Measurements from ENCODE around the gene CAMTA1. TPM values are rescaled to one million over a fixed set of nuclear protein-coding genes. Genes with fewer than 3 reads are reported as not detected.

CAMTA1 gene
- total RNA-seq, 2 experiments from 2014 or later = 39.3 to 48.8 TPM

DNA sequence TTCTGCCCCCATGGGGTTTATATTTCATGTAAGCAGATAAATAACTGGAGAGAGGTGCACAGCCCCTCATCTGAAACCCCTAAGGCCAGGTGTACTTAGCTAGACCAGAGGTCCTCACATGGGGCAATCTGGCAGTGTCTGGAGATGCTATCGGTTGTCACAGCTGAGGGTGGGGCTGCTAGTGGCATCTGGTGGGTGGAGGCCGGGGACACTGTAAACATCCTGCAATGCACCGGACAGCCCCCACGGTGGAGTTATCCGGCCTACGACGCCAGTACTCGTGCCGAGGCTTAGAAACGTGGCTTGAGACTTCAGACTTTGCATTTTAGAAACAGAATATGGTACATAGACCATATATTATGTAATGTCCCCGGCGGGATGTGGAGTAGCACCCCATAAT is 799.4 kb downstream of the CAMTA1 start:
- ChIA-PET POLR2A (no interaction called here), CTCF (no interaction called here)
- Mint-ChIP-seq H3K4me1 (no peaks in the 10 kb centered on the region), H3K27ac (no peak overlapping the region), H3K27me3 (no peaks in the 10 kb centered on the region), H3K9me3 (no peaks in the 10 kb centered on the region), H3K4me3 (no peak overlapping the region), H3K36me3 (ENCODE audit: low read depth) (no peaks in the 10 kb centered on the region)
- no peak for DNase-seq

DNA sequence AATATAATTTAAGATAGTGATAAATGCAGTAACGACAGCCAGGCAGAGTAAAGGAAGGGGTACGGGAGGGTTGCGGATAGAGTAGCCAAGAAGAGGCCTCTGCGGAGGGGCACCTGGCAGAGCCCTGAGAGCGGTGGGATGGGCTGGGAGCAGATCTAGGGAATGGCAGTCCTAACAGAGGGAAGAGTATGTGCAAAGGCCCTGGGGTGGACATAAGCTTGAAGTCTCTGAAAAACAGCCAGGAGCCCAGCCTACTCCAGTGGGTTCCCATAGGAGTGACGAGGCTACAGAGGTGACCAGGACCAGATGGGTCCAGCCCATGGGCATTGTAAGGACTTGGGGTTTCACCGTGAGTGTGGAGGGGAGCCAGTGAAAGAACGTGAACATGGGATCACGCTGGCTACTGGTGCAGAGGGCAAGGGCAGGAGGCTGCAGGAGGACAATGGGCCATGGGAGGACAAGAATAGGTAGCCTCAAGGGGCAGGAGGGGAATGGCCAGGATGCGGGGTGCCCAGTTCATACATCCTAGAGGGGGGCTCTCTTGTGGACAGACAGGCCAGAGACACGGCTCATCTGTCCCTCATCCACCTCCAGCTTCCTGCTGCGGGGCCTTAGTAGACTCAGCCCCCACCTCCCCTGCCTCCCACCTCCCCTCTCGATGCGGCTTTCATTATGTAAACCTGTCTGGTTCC is 800.1 kb downstream of the CAMTA1 start:
- ChIA-PET POLR2A (no interaction called here), CTCF (no interaction called here)
- Mint-ChIP-seq H3K4me1 (no peaks in the 10 kb centered on the region), H3K9me3 (no peaks in the 10 kb centered on the region), H3K27ac (no peak overlapping the region), H3K4me3 (no peak overlapping the region), H3K27me3 (no peaks in the 10 kb centered on the region), H3K36me3 (ENCODE audit: low read depth) (no peaks in the 10 kb centered on the region)
- DNase-seq = no peak

DNA sequence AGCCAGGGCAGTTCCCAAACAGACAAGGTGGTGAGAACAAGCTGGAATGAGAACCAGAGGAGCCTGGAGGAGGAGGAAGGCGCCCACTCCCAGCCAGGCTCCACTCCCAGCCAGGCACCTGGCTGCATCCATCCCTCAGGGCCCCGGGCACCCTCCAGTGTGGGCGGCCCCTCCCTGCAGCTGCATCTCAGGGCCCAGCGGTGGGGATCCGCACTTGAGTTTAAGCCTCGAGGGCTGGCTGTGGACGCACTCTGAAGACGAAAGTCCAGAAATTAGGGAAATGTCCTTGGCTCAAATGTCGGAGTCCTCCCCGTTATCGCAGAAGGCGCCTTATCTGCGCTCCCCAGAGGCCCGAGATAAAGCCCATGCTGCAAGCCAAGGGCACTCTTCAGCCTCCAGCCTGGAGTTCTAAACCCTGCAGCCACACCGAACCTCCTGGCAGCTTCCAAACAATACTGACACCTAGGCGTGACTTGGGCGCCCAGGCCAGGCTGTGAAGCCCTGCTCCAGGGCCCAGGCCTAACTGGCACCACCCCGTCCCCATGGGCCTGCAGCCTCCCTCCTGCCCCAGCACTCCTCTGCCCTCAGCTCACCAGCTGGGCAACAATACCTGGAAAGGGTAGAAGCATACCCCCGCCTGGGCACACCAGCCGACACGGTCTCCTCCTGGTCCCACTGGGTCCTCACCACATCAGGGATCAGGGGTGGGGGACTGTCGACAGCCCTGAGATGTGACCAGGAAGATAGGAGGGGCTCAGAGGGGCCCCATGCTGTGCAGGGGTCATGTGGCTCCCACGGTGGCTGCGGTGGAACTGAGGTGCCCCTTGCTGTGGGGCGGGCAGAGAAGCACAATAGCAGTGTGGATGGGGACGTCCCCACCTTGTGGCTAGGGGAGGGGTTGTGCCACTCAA is 801.0 kb downstream of the CAMTA1 start:
- ChIA-PET CTCF (no interaction called here), POLR2A (no interaction called here)
- H3K27me3 Mint-ChIP-seq = no peaks in the 10 kb centered on the region
- H3K27ac Mint-ChIP-seq = no peak overlapping the region
- no peaks in the 10 kb centered on the region for H3K4me1 Mint-ChIP-seq
- no peak overlapping the region for H3K4me3 Mint-ChIP-seq
- no peak for DNase-seq
- no peaks in the 10 kb centered on the region for H3K9me3 Mint-ChIP-seq
- no peaks in the 10 kb centered on the region for H3K36me3 Mint-ChIP-seq (ENCODE audit: low read depth)

GRCh38 chr1:7587108-7587772 is 802.0 kb downstream of the CAMTA1 start:
- Mint-ChIP-seq H3K27me3 (no peaks in the 10 kb centered on the region), H3K9me3 (no peaks in the 10 kb centered on the region), H3K4me1 (no peaks in the 10 kb centered on the region), H3K27ac (no peak overlapping the region), H3K36me3 (ENCODE audit: low read depth) (no peaks in the 10 kb centered on the region), H3K4me3 (no peak overlapping the region)
- ChIA-PET POLR2A (no interaction called here), CTCF (no interaction called here)
- no peak for DNase-seq

DNA sequence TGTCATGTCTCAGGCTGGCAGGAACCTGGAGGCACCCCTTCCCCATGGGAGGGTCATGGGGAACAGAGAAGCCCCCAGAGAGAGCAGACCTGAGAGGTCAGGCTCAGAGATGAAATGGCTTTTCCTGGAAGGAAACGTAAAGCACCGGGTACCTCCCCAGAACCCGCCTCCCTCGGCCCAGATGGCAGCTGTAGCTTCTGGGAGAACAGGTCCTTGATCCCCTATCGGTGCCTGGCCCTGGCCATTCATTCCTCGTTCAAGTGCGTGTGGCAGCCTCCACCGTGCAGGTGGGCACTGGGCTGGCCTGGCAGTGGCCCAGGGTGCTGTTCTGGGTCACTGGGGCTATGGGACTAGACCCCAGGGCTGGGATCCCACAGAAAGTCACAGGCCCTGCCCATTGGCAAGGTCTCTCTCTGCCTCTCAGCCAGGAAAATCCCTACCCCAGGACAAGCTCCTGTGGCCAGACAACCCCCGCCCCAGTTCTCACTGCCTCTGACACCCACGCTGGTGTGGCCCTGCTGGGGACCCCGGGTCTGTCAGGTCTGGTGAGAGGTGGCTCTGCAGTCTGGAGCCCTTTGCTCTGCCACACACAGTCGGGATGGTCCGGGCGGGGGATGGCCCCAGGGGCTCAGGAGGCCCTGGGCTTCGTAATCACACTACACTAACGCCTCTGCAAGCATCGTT is 802.7 kb downstream of the CAMTA1 start:
- no peak overlapping the region for H3K4me3 Mint-ChIP-seq
- ChIA-PET CTCF (no interaction called here), POLR2A (no interaction called here)
- H3K4me1 Mint-ChIP-seq = no peaks in the 10 kb centered on the region
- H3K36me3 Mint-ChIP-seq (ENCODE audit: low read depth) = no peaks in the 10 kb centered on the region
- no peaks in the 10 kb centered on the region for H3K27me3 Mint-ChIP-seq
- H3K9me3 Mint-ChIP-seq = no peaks in the 10 kb centered on the region
- H3K27ac Mint-ChIP-seq = no peak overlapping the region
- DNase-seq = no peak

DNA sequence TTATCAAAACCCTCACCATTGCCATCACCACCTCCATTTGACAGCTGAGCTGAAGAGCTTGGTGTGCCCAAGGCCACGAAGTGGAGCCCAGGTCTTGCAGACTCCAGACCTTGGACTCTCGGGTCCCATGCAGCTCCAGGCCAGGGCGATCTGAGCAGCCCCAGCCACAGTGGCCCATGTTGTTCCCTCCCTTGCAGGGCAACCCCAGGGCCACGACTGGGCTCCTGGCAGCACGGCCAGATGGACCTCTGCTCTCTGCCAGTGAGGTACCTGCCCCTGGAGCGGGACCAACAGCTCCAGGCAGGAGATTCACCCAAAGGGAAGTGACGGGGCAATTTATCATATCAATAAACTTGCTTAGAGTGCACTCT is 803.2 kb downstream of the CAMTA1 start:
- Mint-ChIP-seq H3K36me3 (ENCODE audit: low read depth) (no peaks in the 10 kb centered on the region), H3K27me3 (no peaks in the 10 kb centered on the region), H3K27ac (no peak overlapping the region), H3K4me1 (no peaks in the 10 kb centered on the region), H3K9me3 (no peaks in the 10 kb centered on the region), H3K4me3 (no peak overlapping the region)
- ChIA-PET CTCF (no interaction called here), POLR2A (no interaction called here)
- no peak for DNase-seq

DNA sequence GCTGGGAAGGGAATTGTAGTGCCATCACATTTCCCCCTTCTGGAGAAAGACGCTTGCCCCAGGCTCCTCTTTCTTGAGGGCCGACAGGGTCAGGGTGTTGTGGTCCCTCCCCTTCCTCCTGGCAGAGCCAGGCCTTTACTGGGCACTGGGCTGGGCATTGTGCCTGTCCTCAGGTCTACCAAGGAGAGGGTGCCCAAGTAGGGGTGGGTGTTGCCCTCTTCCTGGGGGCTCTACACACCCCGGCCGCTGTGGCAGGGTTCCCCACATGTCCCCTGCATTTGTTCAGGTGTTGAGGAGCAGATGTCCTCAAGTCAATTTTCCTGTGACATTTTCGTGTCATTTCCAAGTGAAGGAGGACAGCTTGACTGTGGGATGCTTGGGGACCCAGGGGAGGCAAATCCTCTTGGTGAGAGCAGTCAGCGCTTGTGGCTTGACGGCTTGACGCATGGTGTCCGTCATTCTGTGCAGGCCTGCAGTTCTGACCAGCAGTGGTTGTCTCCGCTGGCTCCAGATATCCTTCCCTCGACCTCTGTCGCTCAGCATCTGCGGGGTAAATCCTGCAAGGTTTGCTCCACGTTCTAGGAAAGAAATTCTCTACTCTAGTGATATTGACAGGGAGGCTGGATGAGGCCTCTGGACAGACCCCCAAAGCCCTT is 804.0 kb downstream of the CAMTA1 start:
- no peak overlapping the region for H3K27ac Mint-ChIP-seq
- no peak overlapping the region for H3K4me3 Mint-ChIP-seq
- H3K27me3 Mint-ChIP-seq = no peaks in the 10 kb centered on the region
- CTCF ChIA-PET = no interaction called here
- no peak for DNase-seq
- POLR2A ChIA-PET = no interaction called here
- no peaks in the 10 kb centered on the region for H3K9me3 Mint-ChIP-seq
- no peaks in the 10 kb centered on the region for H3K36me3 Mint-ChIP-seq (ENCODE audit: low read depth)
- H3K4me1 Mint-ChIP-seq = no peaks in the 10 kb centered on the region

DNA sequence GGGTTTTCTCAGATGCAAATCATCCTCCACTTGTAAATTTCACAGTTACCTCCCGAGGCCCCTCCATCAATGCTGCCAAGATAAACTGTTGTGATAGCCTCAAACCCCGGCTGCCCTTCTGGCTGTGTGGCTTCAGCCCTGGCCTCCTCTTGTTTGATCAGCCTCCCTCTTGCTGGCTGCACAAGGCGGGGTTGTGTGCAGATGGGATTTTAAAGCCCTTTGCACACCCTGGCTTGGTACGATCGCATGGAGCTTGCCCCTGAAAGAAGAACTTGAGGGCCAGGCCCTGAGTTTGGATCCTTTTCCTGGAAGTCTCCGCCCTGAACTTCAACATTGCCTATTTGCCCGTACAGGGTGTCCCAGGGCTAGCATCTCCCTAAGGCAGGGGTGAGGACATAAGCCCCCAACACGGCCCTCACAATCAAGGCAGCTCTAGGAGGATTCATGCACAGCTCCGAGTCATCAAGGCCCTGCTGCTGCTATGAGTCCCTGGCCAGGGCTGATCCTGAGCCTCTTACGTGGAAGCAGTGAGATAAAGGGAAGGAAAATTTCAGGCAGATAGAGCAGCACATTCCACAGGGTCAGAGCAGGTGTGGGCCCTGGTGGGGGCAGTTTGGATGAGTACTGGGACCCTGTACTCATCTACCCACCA is 804.6 kb downstream of the CAMTA1 start:
- CTCF ChIA-PET = no interaction called here
- DNase-seq = no peak

GRCh38 chr1:7590426-7590790 is 805.2 kb downstream of the CAMTA1 start:
- no peak overlapping the region for H3K27ac Mint-ChIP-seq
- ChIA-PET CTCF (no interaction called here), POLR2A (no interaction called here)
- H3K36me3 Mint-ChIP-seq (ENCODE audit: low read depth) = no peaks in the 10 kb centered on the region
- H3K9me3 Mint-ChIP-seq = no peaks in the 10 kb centered on the region
- H3K27me3 Mint-ChIP-seq = no peaks in the 10 kb centered on the region
- no peaks in the 10 kb centered on the region for H3K4me1 Mint-ChIP-seq
- no peak for DNase-seq
- no peak overlapping the region for H3K4me3 Mint-ChIP-seq

More for the DNA sequence above, 804.6 kb downstream of the CAMTA1 start:
- Mint-ChIP-seq H3K27ac (no peak overlapping the region), H3K9me3 (no peaks in the 10 kb centered on the region), H3K27me3 (no peaks in the 10 kb centered on the region), H3K36me3 (ENCODE audit: low read depth) (no peaks in the 10 kb centered on the region), H3K4me1 (no peaks in the 10 kb centered on the region), H3K4me3 (no peak overlapping the region)
- POLR2A ChIA-PET = no interaction called here

GRCh38 chr1:7591565-7591964 is 806.3 kb downstream of the CAMTA1 start:
- H3K36me3 Mint-ChIP-seq (ENCODE audit: low read depth) = no peaks in the 10 kb centered on the region
- no peak overlapping the region for H3K27ac Mint-ChIP-seq
- DNase-seq = no peak
- ChIA-PET POLR2A (no interaction called here), CTCF (interaction anchor here (0.7 kb wide), 1 partner anchor 46 kb away, joined by 3 read pairs; no protein-coding TSS in a partner anchor)
- no peak overlapping the region for H3K4me3 Mint-ChIP-seq
- H3K9me3 Mint-ChIP-seq = no peaks in the 10 kb centered on the region
- no peaks in the 10 kb centered on the region for H3K4me1 Mint-ChIP-seq
- no peaks in the 10 kb centered on the region for H3K27me3 Mint-ChIP-seq

GRCh38 chr1:7592120-7592798 is 807.0 kb downstream of the CAMTA1 start:
- Mint-ChIP-seq H3K4me3 (no peak overlapping the region), H3K9me3 (no peaks in the 10 kb centered on the region), H3K27me3 (no peaks in the 10 kb centered on the region), H3K27ac (no peak overlapping the region), H3K36me3 (ENCODE audit: low read depth) (no peaks in the 10 kb centered on the region), H3K4me1 (no peaks in the 10 kb centered on the region)
- CTCF ChIA-PET = interaction anchor here (0.7 kb wide), 1 partner anchor 47 kb away, joined by 3 read pairs; no protein-coding TSS in a partner anchor
- POLR2A ChIA-PET = interaction anchor here (0.6 kb wide), 1 partner anchor 283 kb away, joined by 3 read pairs; no protein-coding TSS in a partner anchor
- DNase-seq = no peak
